22Rv1 (cell line): ENCODE measurements around the gene C2orf49.
A peak's percentile ranks its signal among the peaks of the same experiment; 100 is the strongest.

Experiments
- H3K27ac ChIP-seq: fragments of 450-650 bp; 2 replicates; pipeline ENCODE4 v1.5.1; 2017
- CTCF ChIP-seq: fragments of 450-650 bp; IDR thresholded peaks from 2 replicates; pipeline ENCODE4 v1.5.1; 2017; ENCODE audit warnings: mild to moderate bottlenecking
- ZFX ChIP-seq: fragments of 450-650 bp; IDR thresholded peaks from 2 replicates; pipeline ENCODE4 v1.6.1; 2017; ENCODE audit warnings: antibody characterized with exemption, borderline replicate concordance

C2orf49 gene

GRCh38 chr2:105337122-105338019 is at the start of gene C2orf49:
TSS of gene C2orf49 (plus strand) at chr2:105337540. CDS start at chr2:105337588, 48 bp downstream.
- TF ChIP-seq CTCF: no peak
- no peak for TF ChIP-seq ZFX
- peak within 1 kb of the TSS; percentile 89 for H3K27ac ChIP-seq

- H3K27ac ChIP-seq: no peak overlapping the region
- TF ChIP-seq CTCF (peak; percentile 68), ZFX (no peak)
Observed at GRCh38 chr2:105287692-105288091, 49.6 kb upstream of the C2orf49 start.

- TF ChIP-seq ZFX (no peak), CTCF (no peak)
- H3K27ac ChIP-seq: no peak overlapping the region
Observed at GRCh38 chr2:105288133-105288532, 49.2 kb upstream of the C2orf49 start.

DNA sequence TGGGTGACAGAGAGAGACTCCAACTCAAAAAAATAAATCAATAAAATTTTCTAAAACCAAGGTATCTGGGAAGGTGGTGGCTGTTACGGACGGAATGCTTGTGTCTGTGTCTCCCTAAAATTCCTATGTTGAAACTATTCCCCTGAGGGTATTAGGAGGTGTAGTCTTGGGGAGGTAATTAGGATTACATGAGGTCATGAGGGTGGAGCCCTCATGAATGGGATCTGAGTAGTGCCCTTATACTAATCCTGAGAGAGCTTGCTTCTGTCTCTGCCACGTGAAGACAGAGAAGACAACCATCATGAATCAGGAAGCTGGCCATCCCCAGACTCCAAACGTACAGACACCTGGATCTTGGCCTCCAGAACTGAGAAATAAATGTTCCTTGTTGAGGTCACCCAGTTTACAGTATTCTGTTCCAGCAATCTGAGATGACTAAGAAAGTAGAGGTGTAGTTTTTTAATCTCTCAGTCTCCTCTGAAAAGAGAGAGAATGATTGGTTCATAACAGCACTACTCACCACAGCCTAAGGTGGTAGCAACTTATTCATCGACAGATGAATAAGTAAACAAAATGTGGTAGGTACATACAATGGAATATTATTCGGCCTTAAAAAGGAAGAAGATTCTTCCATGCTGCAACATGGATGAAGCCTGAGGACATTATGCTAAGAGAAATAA is 46.2 kb upstream of the C2orf49 start:
- H3K27ac ChIP-seq: no peak overlapping the region
- TF ChIP-seq ZFX (no peak), CTCF (no peak)

GRCh38 chr2:105291981-105292380 is 45.4 kb upstream of the C2orf49 start:
- TF ChIP-seq ZFX: no peak
- no peak for TF ChIP-seq CTCF
- H3K27ac ChIP-seq: no peak overlapping the region

DNA sequence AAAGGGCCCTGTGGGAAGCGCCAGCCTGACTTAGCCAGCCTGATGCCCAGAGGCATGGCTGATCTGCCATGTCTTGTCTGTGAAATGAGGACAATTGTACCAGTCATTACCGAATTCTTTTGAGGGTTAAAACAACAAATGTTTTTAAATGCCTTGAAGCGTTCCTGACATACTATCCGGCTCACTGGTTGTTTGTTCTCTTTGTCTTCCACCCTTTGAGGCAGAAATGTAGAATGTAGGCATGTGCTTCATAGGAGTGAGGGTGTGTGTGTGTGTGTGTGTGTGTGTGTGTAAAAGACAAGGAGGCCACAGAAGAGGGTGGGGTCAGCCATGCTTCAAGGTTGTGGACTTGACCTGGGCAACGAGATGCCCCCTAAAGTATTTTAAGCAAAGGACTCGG is 43.3 kb upstream of the C2orf49 start:
- TF ChIP-seq ZFX: no peak
- TF ChIP-seq CTCF: no peak
- no peak overlapping the region for H3K27ac ChIP-seq
